Duodenal mucosa (tissue), 2 donors: ENCODE data around the gene RYR1.

Source experiments
- H3K27ac ChIP-seq: one replicate; pipeline ENCODE4 v1.7.0; 2013; ENCODE audit warnings: low read depth, low read length
- H3K27me3 ChIP-seq, 2 donors: one replicate each; pipeline ENCODE4 v1.7.0; 2013; ENCODE audit warnings: low read length in 2 of 2, control low read depth in 1 of 2; ENCODE audit not compliant: insufficient read depth in 2 of 2, control insufficient read depth in 1 of 2
- H3K36me3 ChIP-seq, 2 donors: one replicate each; pipeline ENCODE4 v1.7.0; 2013; ENCODE audit warnings: low read length in 2 of 2, control low read depth in 1 of 2; ENCODE audit not compliant: insufficient read depth in 2 of 2, control insufficient read depth in 1 of 2
- H3K4me1 ChIP-seq, 2 donors: one replicate each; pipeline ENCODE4 v1.7.0; 2013; ENCODE audit warnings: low read length in 2 of 2, control low read depth in 1 of 2; ENCODE audit not compliant: insufficient read depth in 2 of 2, control insufficient read depth in 1 of 2
- H3K4me3 ChIP-seq, 2 donors: one replicate each; pipeline ENCODE4 v1.7.0; 2013; ENCODE audit warnings: low read length in 2 of 2, low read depth in 1 of 2
- H3K9ac ChIP-seq, 2 donors: one replicate each; pipeline ENCODE4 v1.7.0; 2013; ENCODE audit warnings: low read length in 2 of 2, low read depth in 1 of 2
- H3K9me3 ChIP-seq, 2 donors: one replicate each; pipeline ENCODE4 v1.7.0; 2013; ENCODE audit warnings: low read length in 2 of 2, control low read depth in 1 of 2; ENCODE audit not compliant: control insufficient read depth in 1 of 2

RYR1 gene

GRCh38 chr19:38500450-38500849 lies 67.0 kb downstream of the RYR1 start:
- no peak overlapping the region for H3K4me3 ChIP-seq
- H3K4me1 ChIP-seq: no peaks in the 10 kb centered on the region
- H3K9me3 ChIP-seq: no peaks in the 10 kb centered on the region
- peaks cover 0 to 3% of the 10 kb centered on the region in 2 donors for H3K27me3 ChIP-seq
- H3K27ac ChIP-seq: no peak overlapping the region
- H3K36me3 ChIP-seq: no peaks in the 10 kb centered on the region
- H3K9ac ChIP-seq: no peak overlapping the region

GRCh38 chr19:38502410-38503076 lies 69.1 kb downstream of the RYR1 start:
- no peaks in the 10 kb centered on the region for H3K36me3 ChIP-seq
- no peak overlapping the region for H3K27ac ChIP-seq
- H3K9me3 ChIP-seq: no peaks in the 10 kb centered on the region
- H3K27me3 ChIP-seq: peaks cover 0 to 3% of the 10 kb centered on the region in 2 donors
- H3K4me3 ChIP-seq: no peak overlapping the region
- no peak overlapping the region for H3K9ac ChIP-seq
- H3K4me1 ChIP-seq: no peaks in the 10 kb centered on the region

- Histone ChIP-seq H3K36me3 (no peaks in the 10 kb centered on the region), H3K4me1 (no peaks in the 10 kb centered on the region), H3K27ac (no peak overlapping the region), H3K9me3 (no peaks in the 10 kb centered on the region), H3K9ac (no peak overlapping the region), H3K27me3 (peaks cover 0 to 3% of the 10 kb centered on the region in 2 donors), H3K4me3 (no peak overlapping the region)
Observed at GRCh38 chr19:38503077-38503410, 69.6 kb downstream of the RYR1 start.

GRCh38 chr19:38505958-38506357 lies 72.5 kb downstream of the RYR1 start:
- Histone ChIP-seq H3K4me1 (no peaks in the 10 kb centered on the region), H3K27ac (no peak overlapping the region), H3K9ac (no peak overlapping the region), H3K36me3 (no peaks in the 10 kb centered on the region), H3K9me3 (no peaks in the 10 kb centered on the region), H3K4me3 (no peak overlapping the region), H3K27me3 (no peaks in the 10 kb centered on the region)

- no peaks in the 10 kb centered on the region for H3K36me3 ChIP-seq
Observed at GRCh38 chr19:38506375-38506722, 72.9 kb downstream of the RYR1 start.

GRCh38 chr19:38506723-38507550 lies 73.4 kb downstream of the RYR1 start:
- Histone ChIP-seq H3K9me3 (no peaks in the 10 kb centered on the region), H3K4me3 (no peak overlapping the region), H3K36me3 (no peaks in the 10 kb centered on the region), H3K9ac (no peak overlapping the region), H3K4me1 (no peaks in the 10 kb centered on the region), H3K27ac (no peak overlapping the region), H3K27me3 (no peaks in the 10 kb centered on the region)

More at GRCh38 chr19:38506375-38506722, 72.9 kb downstream of the RYR1 start:
- H3K9me3 ChIP-seq: no peaks in the 10 kb centered on the region
- no peak overlapping the region for H3K27ac ChIP-seq
- H3K4me3 ChIP-seq: no peak overlapping the region
- no peaks in the 10 kb centered on the region for H3K27me3 ChIP-seq
- H3K4me1 ChIP-seq: no peaks in the 10 kb centered on the region
- H3K9ac ChIP-seq: no peak overlapping the region

- Histone ChIP-seq H3K9me3 (no peaks in the 10 kb centered on the region), H3K4me1 (no peaks in the 10 kb centered on the region), H3K27ac (no peak overlapping the region), H3K36me3 (no peaks in the 10 kb centered on the region), H3K27me3 (no peaks in the 10 kb centered on the region), H3K4me3 (no peak overlapping the region), H3K9ac (no peak overlapping the region)
Observed at GRCh38 chr19:38507551-38508127, 74.1 kb downstream of the RYR1 start.

GRCh38 chr19:38508507-38508906 lies 75.0 kb downstream of the RYR1 start:
- no peaks in the 10 kb centered on the region for H3K4me1 ChIP-seq
- no peaks in the 10 kb centered on the region for H3K27me3 ChIP-seq
- no peak overlapping the region for H3K9ac ChIP-seq
- no peaks in the 10 kb centered on the region for H3K36me3 ChIP-seq
- H3K4me3 ChIP-seq: no peak overlapping the region
- H3K27ac ChIP-seq: no peak overlapping the region
- no peaks in the 10 kb centered on the region for H3K9me3 ChIP-seq

GRCh38 chr19:38509027-38509426 lies 75.5 kb downstream of the RYR1 start:
- H3K36me3 ChIP-seq: no peaks in the 10 kb centered on the region
- no peaks in the 10 kb centered on the region for H3K27me3 ChIP-seq
- no peaks in the 10 kb centered on the region for H3K9me3 ChIP-seq
- no peaks in the 10 kb centered on the region for H3K4me1 ChIP-seq
- no peak overlapping the region for H3K4me3 ChIP-seq
- H3K9ac ChIP-seq: no peak overlapping the region
- no peak overlapping the region for H3K27ac ChIP-seq

- Histone ChIP-seq H3K27me3 (peaks cover 0 to 4% of the 10 kb centered on the region in 2 donors), H3K9ac (no peak overlapping the region), H3K4me3 (no peak overlapping the region), H3K4me1 (no peaks in the 10 kb centered on the region), H3K36me3 (no peaks in the 10 kb centered on the region), H3K9me3 (no peaks in the 10 kb centered on the region), H3K27ac (no peak overlapping the region)
Observed at GRCh38 chr19:38511074-38511708, 77.7 kb downstream of the RYR1 start.
